GM10248 (cell line): ENCODE data around the gene SIDT1.

Source experiments
- CTCF ChIA-PET: fragments of 300-600 bp; sonication (Branson Sonifier 250); formaldehyde crosslinking; extraction: SDS; loops from one replicate; lab custom pipeline; 2021; ENCODE audit warnings: antibody characterized with exemption; lab: Yijun Ruan, JAX
- POLR2A ChIA-PET: fragments of 350-650 bp; sonication (Branson Sonifier 250); formaldehyde crosslinking; extraction: SDS; loops from one replicate; lab custom pipeline; 2020; ENCODE audit warnings: antibody characterized with exemption; lab: Yijun Ruan, JAX
- DNase-seq: peaks from one replicate; pipeline ENCODE4 v3.0.0; 2012; ENCODE audit errors: extremely low spot score
- CTCF ChIP-seq: IDR thresholded peaks from 2 replicates; pipeline ENCODE4 v1.5.1; 2012; ENCODE audit warnings: mild to moderate bottlenecking, low read depth; ENCODE audit errors: extremely low read depth, missing control alignments, control extremely low read depth

Gene SIDT1

GRCh38 chr3:113678773-113679172 is 146.4 kb downstream of the SIDT1 start:
- ChIA-PET POLR2A (no interaction called here), CTCF (interaction anchor here (0.7 kb wide), 1 partner anchor 13 kb away, joined by 3 read pairs; no protein-coding TSS in a partner anchor)
- no peak for DNase-seq
- no peak for TF ChIP-seq CTCF
